Stimulated activated naive CD8-positive, alpha-beta T cell treated with anti-CD3 and anti-CD28 coated beads, Interleukin-15, Interleukin-2, amounts not matched to agents 100 U/mL and 50 U/mL, for 24 hours (primary cell): ENCODE results near the gene TADA2A.

Experiments
- ATAC-seq: fragments of 150-1000 bp; cut with Tn5 transposase; one replicate; pipeline ENCODE4 v1.10.0; 2021
- DNase-seq: peaks from one replicate; pipeline ENCODE4 v3.0.0; 2021

The TADA2A gene, protein sequence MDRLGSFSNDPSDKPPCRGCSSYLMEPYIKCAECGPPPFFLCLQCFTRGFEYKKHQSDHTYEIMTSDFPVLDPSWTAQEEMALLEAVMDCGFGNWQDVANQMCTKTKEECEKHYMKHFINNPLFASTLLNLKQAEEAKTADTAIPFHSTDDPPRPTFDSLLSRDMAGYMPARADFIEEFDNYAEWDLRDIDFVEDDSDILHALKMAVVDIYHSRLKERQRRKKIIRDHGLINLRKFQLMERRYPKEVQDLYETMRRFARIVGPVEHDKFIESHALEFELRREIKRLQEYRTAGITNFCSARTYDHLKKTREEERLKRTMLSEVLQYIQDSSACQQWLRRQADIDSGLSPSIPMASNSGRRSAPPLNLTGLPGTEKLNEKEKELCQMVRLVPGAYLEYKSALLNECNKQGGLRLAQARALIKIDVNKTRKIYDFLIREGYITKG

GRCh38 chr17:37406635-37407461, at the start of gene TADA2A, which contains the start of gene ACACA:
TSS of gene TADA2A (plus strand) at chr17:37406886. CDS start at chr17:37411366, 4,480 bp downstream.
TSS of gene ACACA (minus strand) at chr17:37406836. CDS start at chr17:37406299, 537 bp downstream.
- DNase-seq (peak; percentile 86), ATAC-seq (peak; percentile 98)

- peak; percentile 3 for ATAC-seq
- peak; percentile 58 for DNase-seq
These were observed 48.4 kb upstream of the TADA2A start for GRCh38 chr17:37358098-37358829.

GRCh38 chr17:37358830-37359681, 47.6 kb upstream of the TADA2A start:
- DNase-seq: peak; percentile 96

DNA sequence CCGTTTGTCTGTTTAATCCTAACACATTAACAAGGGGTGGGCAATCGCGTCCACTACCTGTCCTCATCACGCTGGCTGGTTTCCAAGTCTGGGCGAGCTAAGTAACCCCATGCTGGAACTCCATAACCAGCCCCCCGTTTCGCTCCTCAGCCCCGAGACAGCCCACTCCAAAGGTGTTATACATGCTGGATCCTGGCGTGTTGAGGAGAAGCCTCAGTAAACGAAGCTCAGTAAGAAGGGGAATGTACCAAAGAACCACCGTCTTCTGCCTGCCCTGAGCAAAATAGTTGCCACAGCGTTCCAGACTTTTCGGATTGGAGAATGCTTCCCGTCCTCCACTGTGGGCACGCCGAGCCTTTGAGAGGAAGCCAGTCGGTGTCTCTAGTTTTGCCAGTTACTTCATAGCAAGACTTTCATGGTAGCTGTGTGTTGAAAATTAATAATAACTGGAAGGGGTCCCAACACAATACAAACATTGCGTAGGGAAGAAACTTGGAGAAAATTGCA, 47.0 kb upstream of the TADA2A start:
- DNase-seq (no peak), ATAC-seq (no peak)

More at GRCh38 chr17:37358830-37359681, 47.6 kb upstream of the TADA2A start:
- peak; percentile 98 for ATAC-seq

- DNase-seq (no peak), ATAC-seq (no peak)
These were observed 46.1 kb upstream of the TADA2A start for GRCh38 chr17:37360632-37361031.

- DNase-seq (no peak), ATAC-seq (no peak)
These were observed 45.1 kb upstream of the TADA2A start for GRCh38 chr17:37361543-37361942.

- ATAC-seq: no peak
- DNase-seq: no peak
These were observed 41.1 kb upstream of the TADA2A start for GRCh38 chr17:37365589-37365988.

DNA sequence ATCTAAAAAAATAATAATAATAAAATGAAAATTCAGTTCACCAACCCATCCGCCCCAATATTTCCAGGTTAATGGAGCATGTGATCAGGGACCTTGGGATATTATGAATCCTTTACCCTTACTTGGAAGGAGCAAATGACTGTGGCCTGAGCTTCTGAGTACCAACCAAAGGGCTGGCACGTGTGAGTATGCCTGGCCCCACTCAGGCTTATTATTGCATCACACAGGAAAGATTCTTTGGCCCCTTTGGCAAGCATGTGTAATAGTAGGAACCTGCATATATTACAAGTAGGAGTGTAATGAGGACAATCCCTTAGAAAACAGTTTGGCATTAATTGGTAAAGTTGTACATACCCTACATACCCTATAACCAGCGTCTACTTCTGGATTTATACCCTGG, 38.1 kb upstream of the TADA2A start:
- ATAC-seq (no peak), DNase-seq (no peak)

DNA sequence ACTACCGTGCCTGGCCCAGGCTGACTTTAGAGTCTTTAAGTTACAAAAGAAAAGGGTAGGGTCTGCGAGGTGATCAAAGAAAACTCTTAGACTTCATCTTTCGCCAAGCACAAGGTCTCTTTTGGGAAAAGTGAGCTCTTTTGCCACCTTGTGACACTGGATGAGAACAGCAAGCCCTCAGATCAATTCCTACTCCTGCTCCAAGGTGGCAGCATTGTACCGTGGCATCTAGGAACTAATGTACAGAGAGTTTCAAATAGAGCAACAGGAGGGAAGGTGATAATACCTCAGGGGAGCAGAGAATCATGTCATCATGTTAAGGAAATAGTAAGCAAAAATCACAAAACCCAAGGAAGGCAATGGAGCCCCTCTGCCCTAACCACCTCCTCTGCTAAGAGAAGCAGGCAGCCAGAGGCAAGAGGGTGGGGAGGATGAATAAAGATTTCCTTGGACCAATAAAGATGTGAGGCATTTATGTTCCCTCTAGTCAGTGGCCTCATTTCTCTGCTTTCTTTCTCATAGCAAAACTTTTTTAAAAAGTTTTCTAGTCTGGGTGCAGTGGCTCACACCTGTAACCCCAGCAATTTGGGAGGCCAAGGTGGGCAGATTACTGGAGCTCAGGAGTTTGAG, 33.0 kb upstream of the TADA2A start:
- DNase-seq (peak; percentile 63), ATAC-seq (peak; percentile 99)

- ATAC-seq: no peak
- DNase-seq: no peak
These were observed 31.0 kb upstream of the TADA2A start, which contains the start of gene C17orf78 for GRCh38 chr17:37375706-37376105. TSS of gene C17orf78 (plus strand) at chr17:37375985. CDS start at chr17:37376093, 108 bp downstream.

DNA sequence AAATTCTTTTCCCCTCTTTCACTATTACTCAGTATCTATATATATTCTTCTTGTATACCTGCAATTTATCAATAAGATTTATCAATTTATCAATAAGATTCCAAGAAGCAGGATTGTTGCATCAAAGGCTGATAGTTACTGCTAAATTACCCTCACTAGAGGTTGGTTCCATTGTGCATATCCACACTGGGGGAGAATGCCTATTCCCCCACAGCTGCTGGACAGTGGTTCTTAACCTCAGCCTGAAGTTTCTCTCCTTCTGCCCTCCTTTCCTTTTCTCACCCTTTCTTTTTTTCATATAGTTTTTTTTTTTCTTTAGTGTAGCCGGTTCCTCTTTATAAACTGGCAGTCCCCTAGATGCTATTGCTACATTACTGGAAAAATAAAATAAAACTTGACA, 24.6 kb upstream of the TADA2A start:
- DNase-seq: no peak
- no peak for ATAC-seq

GRCh38 chr17:37384560-37385149, 22.0 kb upstream of the TADA2A start:
- no peak for ATAC-seq
- DNase-seq: no peak

DNA sequence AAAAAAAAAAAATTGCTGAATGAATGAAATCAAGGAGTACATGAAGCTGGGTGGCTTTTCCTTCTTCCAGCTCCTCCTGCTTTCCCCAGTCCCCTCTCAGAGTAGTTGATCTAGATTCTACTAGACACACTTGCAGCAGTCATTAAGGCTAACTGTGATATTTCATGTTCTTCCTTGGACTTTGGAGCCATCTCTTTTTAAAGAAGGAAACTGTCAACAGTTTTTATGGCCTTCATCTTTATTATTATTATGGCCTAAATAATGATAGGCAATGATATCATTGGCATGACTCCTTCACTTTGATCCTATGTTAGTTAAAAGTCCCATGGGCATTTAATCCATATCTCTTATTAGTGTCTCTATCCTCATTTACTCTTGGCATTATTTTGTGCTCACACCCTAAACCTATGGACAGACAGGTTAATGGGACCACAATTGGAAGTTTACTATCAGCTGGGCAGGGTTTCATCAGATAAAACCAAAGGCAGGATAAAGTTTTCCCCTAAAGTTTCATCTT, 21.2 kb upstream of the TADA2A start:
- ATAC-seq: no peak
- DNase-seq: no peak

GRCh38 chr17:37386462-37386861, 20.2 kb upstream of the TADA2A start:
- DNase-seq (no peak), ATAC-seq (no peak)

DNA sequence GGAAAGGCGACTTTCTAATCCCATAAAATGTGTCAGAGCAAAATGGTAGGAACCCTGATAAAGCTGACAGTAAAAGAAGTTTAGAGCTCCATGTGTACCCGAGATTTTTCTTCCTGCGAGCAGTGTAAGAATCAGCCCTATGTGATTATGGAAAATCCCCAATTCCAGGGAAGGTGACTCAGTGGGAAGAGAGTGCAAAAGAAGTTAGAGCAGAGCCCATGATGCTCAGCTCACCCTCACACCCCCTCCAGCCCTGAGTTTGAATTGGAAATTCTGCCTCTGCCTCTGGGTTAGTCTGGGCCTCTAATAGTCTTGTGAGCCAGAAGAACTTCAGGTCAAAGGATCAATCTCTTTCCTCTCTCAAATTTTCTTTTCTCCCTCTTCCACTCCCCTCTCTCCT, 18.4 kb upstream of the TADA2A start:
- DNase-seq: no peak

DNA sequence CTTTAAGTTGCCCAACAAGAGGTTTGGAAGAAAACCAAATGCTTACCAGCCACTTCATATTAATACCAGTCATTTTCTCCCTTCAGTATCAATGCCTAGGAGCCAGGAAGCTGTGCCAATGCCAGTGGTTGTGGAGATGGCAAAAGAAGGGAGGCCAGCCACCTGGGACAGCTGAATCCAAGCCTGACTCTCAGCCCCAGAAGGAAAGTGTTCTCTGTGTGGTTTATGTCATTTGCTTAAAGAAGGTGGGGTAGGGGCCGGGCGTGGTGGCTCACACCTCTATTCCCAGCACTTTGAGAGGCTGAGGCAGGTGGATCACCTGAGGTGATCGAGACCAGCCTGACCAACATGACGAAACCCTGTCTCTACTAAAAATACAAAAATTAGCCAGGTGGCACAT, 17.5 kb upstream of the TADA2A start:
- DNase-seq (no peak), ATAC-seq (no peak)

More for the DNA sequence above, 18.4 kb upstream of the TADA2A start:
- ATAC-seq: no peak

- ATAC-seq (no peak), DNase-seq (no peak)
These were observed 15.5 kb upstream of the TADA2A start for GRCh38 chr17:37391146-37391545.

DNA sequence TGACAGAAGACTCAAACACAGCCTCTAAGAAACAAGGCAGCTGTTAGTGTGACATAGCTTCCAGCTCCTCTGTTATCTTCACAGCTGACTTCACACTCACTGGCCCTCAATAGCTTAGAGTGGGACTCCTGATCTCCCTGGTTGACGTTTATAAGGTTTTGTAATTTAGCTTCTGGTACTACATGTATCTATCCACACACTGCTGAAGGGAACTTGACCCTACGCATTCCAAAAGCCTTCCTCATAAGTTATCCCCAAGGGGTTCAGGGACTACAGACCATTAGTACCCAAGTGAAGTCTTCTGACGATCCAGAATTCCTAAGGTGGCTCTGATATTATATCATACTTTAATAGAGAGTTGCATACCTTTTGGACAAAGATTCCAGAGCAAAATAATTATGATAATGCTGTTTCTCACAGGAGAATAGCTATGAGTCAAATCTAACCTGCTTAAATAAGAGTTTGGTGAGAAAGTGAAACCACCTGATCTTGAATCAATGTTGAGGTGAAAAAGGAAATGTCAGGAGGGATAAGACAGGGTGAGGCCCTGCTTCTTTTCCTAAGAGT, 14.6 kb upstream of the TADA2A start:
- DNase-seq (no peak), ATAC-seq (peak; percentile 79)

DNA sequence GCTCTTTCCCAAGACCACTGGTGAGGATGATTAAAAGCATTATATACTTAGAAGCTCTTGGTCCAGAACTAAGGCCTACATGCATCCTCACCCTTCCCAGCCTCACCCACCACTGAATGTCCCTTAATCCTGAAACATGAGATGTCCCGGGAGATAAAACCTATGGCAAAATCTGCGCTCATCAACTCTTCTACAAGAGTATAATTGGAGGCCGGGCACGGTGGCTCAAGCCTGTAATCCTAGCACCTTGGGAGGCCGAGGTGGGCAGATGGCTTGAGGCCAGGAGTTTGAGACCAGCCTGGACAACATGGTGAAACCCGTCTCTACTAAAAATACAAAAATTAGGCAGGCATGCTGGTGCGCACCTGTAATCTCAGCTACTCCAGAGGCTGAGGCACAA, 13.3 kb upstream of the TADA2A start:
- no peak for ATAC-seq
- DNase-seq: no peak
